ENCODE data around the gene SLC30A10.

DNA sequence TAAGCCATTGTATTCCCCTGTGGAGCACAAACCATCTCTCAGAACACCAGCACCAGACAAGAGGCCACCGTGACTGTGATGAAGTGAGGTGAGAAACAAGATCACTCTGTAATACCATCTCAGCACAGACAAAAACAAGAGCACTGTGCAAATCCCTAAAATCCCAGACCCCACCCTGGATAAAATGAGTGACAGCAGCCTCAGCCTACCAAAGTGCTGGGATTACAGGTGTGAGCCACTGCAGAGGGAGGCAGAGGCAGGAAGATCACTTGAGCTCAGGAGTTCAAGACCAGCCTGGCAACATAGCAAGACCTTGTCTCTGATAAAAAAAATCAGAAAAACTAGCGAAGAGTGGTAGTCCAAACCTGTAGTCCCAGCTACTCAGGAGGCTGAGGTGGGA is 23.4 kb downstream of the SLC30A10 start:
- no peak for TF ChIP-seq TAF1 (IDR thresholded peaks at IDR 0.05; ENCODE audit: borderline replicate concordance, insufficient read depth, low read length)
- TF ChIP-seq REST (IDR thresholded peaks at IDR 0.05; ENCODE audit: insufficient read depth in 1 of 2, low read depth in 2 of 2, low read length in 2 of 2), result no peak
- TF ChIP-seq POLR2AphosphoS5 (IDR thresholded peaks at IDR 0.05; ENCODE audit: low read depth, low read length), result no peak
- TF ChIP-seq SIN3A (IDR thresholded peaks at IDR 0.05; ENCODE audit: borderline replicate concordance, insufficient read depth, low read length), result no peak
- TF ChIP-seq FOXP2 (optimal IDR thresholded peaks at IDR 0.05; ENCODE audit: borderline replicate concordance, extremely low read depth, extremely low read length, insufficient read depth), result no peak
